Osteoblast (primary cell): ENCODE data around the gene TKTL2. TPM values are rescaled to one million over a fixed set of nuclear protein-coding genes. Genes with fewer than 3 reads are reported as not detected.

Experiments
- DNase-seq: peaks from one replicate; pipeline ENCODE4 v3.0.0; 2011; ENCODE audit warnings: low spot score, mixed read lengths; ENCODE audit not compliant: insufficient read length; ENCODE audit errors: missing footprints
- H2AFZ ChIP-seq: 2 replicates; pipeline ENCODE4 v1.6.0; 2011; ENCODE audit warnings: mild to moderate bottlenecking, low read length
- H3K27ac ChIP-seq: 2 replicates; pipeline ENCODE4 v1.5.1; 2011; ENCODE audit warnings: mild to moderate bottlenecking, low read depth, low read length, moderate library complexity
- H3K27me3 ChIP-seq: 2 replicates; pipeline ENCODE4 v1.6.0; 2012; ENCODE audit warnings: mild to moderate bottlenecking, control low read depth, inconsistent platforms, low read length, moderate library complexity; ENCODE audit not compliant: insufficient read depth
- H3K36me3 ChIP-seq: 2 replicates; pipeline ENCODE4 v1.5.1; 2011; ENCODE audit warnings: mild to moderate bottlenecking, low read length, control low read depth, moderate library complexity; ENCODE audit not compliant: insufficient read depth
- H3K4me1 ChIP-seq: 2 replicates; pipeline ENCODE4 v1.5.1; 2011; ENCODE audit warnings: mild to moderate bottlenecking, low read length, control low read depth, moderate library complexity; ENCODE audit not compliant: insufficient read depth
- H3K4me2 ChIP-seq: 2 replicates; pipeline ENCODE4 v1.6.0; 2011; ENCODE audit warnings: mild to moderate bottlenecking, low read length; ENCODE audit not compliant: insufficient read depth
- H3K4me3 ChIP-seq: fragments of 200-600 bp; sonication (generic); 3 replicates; pipeline ENCODE4 v1.5.1; 2012; ENCODE audit warnings: mild to moderate bottlenecking, low read length, inconsistent platforms; ENCODE audit not compliant: insufficient read depth
- H3K79me2 ChIP-seq: 2 replicates; pipeline ENCODE4 v1.6.0; 2012; ENCODE audit warnings: mild to moderate bottlenecking, low read length, control low read depth, inconsistent platforms; ENCODE audit not compliant: insufficient read depth
- H3K9me3 ChIP-seq: 2 replicates; pipeline ENCODE4 v1.5.1; 2011; ENCODE audit warnings: low read depth, low read length, control low read depth
- H4K20me1 ChIP-seq: 2 replicates; pipeline ENCODE4 v1.6.0; 2012; ENCODE audit warnings: mild to moderate bottlenecking, low read length, control low read depth; ENCODE audit not compliant: insufficient read depth
- CTCF ChIP-seq: IDR thresholded peaks from 2 replicates; pipeline ENCODE4 v1.5.1; 2011; ENCODE audit warnings: mild to moderate bottlenecking, low read depth, low read length, moderate library complexity; ENCODE audit errors: extremely low read depth
- total RNA-seq: library from RNA; depleted of rRNA; stranded (reverse); fragments of >200 nt; gene quantifications from 2 replicates; pipeline ENCODE4 v1.2.3, GENCODE V29; 2012

Gene TKTL2
- total RNA-seq, 1 donor: not detected

GRCh38 chr4:163492951-163493504 is 19.5 kb upstream of the TKTL2 start:
- Histone ChIP-seq H3K4me2 (no peak overlapping the region), H2AFZ (no peak overlapping the region), H3K79me2 (peaks cover 35% of the 10 kb centered on the region), H3K27me3 (no peaks in the 10 kb centered on the region), H3K9me3 (no peaks in the 10 kb centered on the region), H3K27ac (no peak overlapping the region), H4K20me1 (peaks cover 4% of the 10 kb centered on the region), H3K36me3 (no peaks in the 10 kb centered on the region), H3K4me3 (no peak overlapping the region), H3K4me1 (peaks cover 7% of the 10 kb centered on the region)
- TF ChIP-seq CTCF: no peak
- DNase-seq: no peak

GRCh38 chr4:163489929-163490328 is 16.4 kb upstream of the TKTL2 start:
- H3K36me3 ChIP-seq: no peaks in the 10 kb centered on the region

GRCh38 chr4:163486321-163486720 is 12.8 kb upstream of the TKTL2 start:
- Histone ChIP-seq H3K36me3 (no peaks in the 10 kb centered on the region), H3K4me1 (no peaks in the 10 kb centered on the region), H3K27me3 (peaks cover 9% of the 10 kb centered on the region), H4K20me1 (no peaks in the 10 kb centered on the region), H3K4me2 (no peak overlapping the region), H2AFZ (no peak overlapping the region), H3K27ac (no peak overlapping the region), H3K4me3 (no peak overlapping the region), H3K9me3 (no peaks in the 10 kb centered on the region), H3K79me2 (no peaks in the 10 kb centered on the region)
- TF ChIP-seq CTCF: no peak
- no peak for DNase-seq

More at GRCh38 chr4:163489929-163490328, 16.4 kb upstream of the TKTL2 start:
- Histone ChIP-seq H3K79me2 (peaks cover 4% of the 10 kb centered on the region), H3K4me3 (no peak overlapping the region), H3K4me2 (no peak overlapping the region), H3K4me1 (peaks cover 2% of the 10 kb centered on the region), H2AFZ (no peak overlapping the region), H3K9me3 (no peaks in the 10 kb centered on the region), H4K20me1 (no peaks in the 10 kb centered on the region), H3K27ac (no peak overlapping the region), H3K27me3 (peaks cover 6% of the 10 kb centered on the region)
- no peak for TF ChIP-seq CTCF
- no peak for DNase-seq

- TF ChIP-seq CTCF: no peak
- Histone ChIP-seq H3K27me3 (peaks cover 12% of the 10 kb centered on the region), H3K4me2 (no peak overlapping the region)
Measured at GRCh38 chr4:163485589-163485988, 12.0 kb upstream of the TKTL2 start.

More at GRCh38 chr4:163485589-163485988, 12.0 kb upstream of the TKTL2 start:
- no peaks in the 10 kb centered on the region for H4K20me1 ChIP-seq
- H3K4me3 ChIP-seq: no peak overlapping the region
- DNase-seq: no peak
- no peak overlapping the region for H3K27ac ChIP-seq
- no peaks in the 10 kb centered on the region for H3K36me3 ChIP-seq
- no peaks in the 10 kb centered on the region for H3K9me3 ChIP-seq
- H3K79me2 ChIP-seq: no peaks in the 10 kb centered on the region
- H3K4me1 ChIP-seq: no peaks in the 10 kb centered on the region
- H2AFZ ChIP-seq: no peak overlapping the region
